Stimulated activated CD4-positive, alpha-beta T cell treated with anti-CD3 and anti-CD28 coated beads, Interleukin-1b, Interleukin-23, amount 100 ng/mL, for 4 hours (primary cell): ENCODE results near the gene SETD4.
"Not testable (repeated sequence)": the region's sequence is repeated elsewhere in the genome, so short reads cannot be mapped to it uniquely, and the experiment has no call there.

Experiments used
- DNase-seq, 2 donors: peaks; one replicate each; pipeline ENCODE4 v3.0.0-alpha.2; 2020; ENCODE audit warnings: low read depth in 2 of 2

SETD4 gene

GRCh38 chr21:36079010-36079649 lies 18.8 kb upstream of the SETD4 start:
- DNase-seq = peak in 1 of 2 donors; percentile 11

- DNase-seq = no peak
These were observed 17.4 kb upstream of the SETD4 start for GRCh38 chr21:36077758-36078157.

GRCh38 chr21:36076878-36077655 lies 16.7 kb upstream of the SETD4 start:
- no peak for DNase-seq

GRCh38 chr21:36075953-36076352 lies 15.6 kb upstream of the SETD4 start:
- DNase-seq = no peak

- no peak for DNase-seq
These were observed 14.8 kb upstream of the SETD4 start for GRCh38 chr21:36075171-36075570.

- not testable (repeated sequence) for DNase-seq
These were observed 13.6 kb upstream of the SETD4 start for GRCh38 chr21:36073911-36074310.

- no peak for DNase-seq
These were observed 12.9 kb upstream of the SETD4 start for GRCh38 chr21:36073181-36073580.

GRCh38 chr21:36072453-36073162 lies 12.3 kb upstream of the SETD4 start:
- DNase-seq = no peak

GRCh38 chr21:36070999-36071398 lies 10.7 kb upstream of the SETD4 start:
- DNase-seq = no peak

- peak; percentile 80 to 88 for DNase-seq
These were observed 9.6 kb upstream of the SETD4 start, which contains the start of gene CBR1 for GRCh38 chr21:36069713-36070583. Gene CBR1, plus strand, starts transcription at chr21:36070024. Its CDS starts 92 bp downstream, at chr21:36070116.

GRCh38 chr21:36068748-36069398 lies 8.5 kb upstream of the SETD4 start:
- no peak for DNase-seq

GRCh38 chr21:36065497-36066036 lies 5.2 kb upstream of the SETD4 start:
- no peak for DNase-seq

- DNase-seq = no peak
These were observed 3.7 kb upstream of the SETD4 start for GRCh38 chr21:36064085-36064460.

GRCh38 chr21:36063375-36064084 lies 3.2 kb upstream of the SETD4 start:
- DNase-seq = no peak

GRCh38 chr21:36061445-36061844 lies 1.1 kb upstream of the SETD4 start:
- DNase-seq = no peak

GRCh38 chr21:36059823-36060158 lies 535 bp downstream of the SETD4 start:
- DNase-seq = no peak

- no peak for DNase-seq
These were observed 4.8 kb downstream of the SETD4 start for GRCh38 chr21:36055551-36055950.

GRCh38 chr21:36053715-36054062 lies 6.6 kb downstream of the SETD4 start:
- no peak for DNase-seq

GRCh38 chr21:36052860-36053714 lies 7.2 kb downstream of the SETD4 start:
- no peak for DNase-seq

GRCh38 chr21:36048357-36048756 lies 12.0 kb downstream of the SETD4 start:
- no peak for DNase-seq
